Measurements from ENCODE around the gene FXYD6. TPM values are rescaled to one million over a fixed set of nuclear protein-coding genes. Genes with fewer than 3 reads are reported as not detected.

The FXYD6 gene
- total RNA-seq, 1 donor from 2014 or later = 0.51 TPM

- no peak for DNase-seq (ENCODE audit: low read depth in 2 of 2)
Measured at GRCh38 chr11:117887431-117888138, 11.1 kb upstream of the FXYD6 start.

DNA sequence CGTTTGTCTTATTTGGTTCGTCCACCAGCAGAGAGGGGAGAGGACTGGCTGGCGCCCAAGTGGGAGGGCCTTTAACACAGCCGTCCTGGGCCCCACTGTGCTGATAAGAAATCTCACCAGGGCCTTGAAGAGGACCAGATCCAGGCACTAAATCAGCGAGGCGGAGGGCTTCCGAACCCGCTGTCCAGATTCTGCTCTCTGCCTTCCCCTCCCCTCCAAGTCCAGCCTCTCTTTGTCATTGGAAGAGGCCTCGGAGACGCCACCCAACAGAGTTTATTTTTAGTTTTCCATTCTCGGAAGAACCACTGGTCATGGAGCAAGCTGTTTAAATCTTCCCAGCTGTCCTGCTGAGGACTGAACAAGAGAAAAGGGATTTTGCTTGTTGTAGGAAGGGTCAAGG is 9.3 kb upstream of the FXYD6 start:
- DNase-seq (ENCODE audit: low read depth in 2 of 2) = no peak

- DNase-seq (ENCODE audit: low read depth in 2 of 2) = no peak
Measured at GRCh38 chr11:117884994-117885393, 8.5 kb upstream of the FXYD6 start.

GRCh38 chr11:117883063-117883462 is 6.6 kb upstream of the FXYD6 start:
- DNase-seq (ENCODE audit: low read depth in 2 of 2) = no peak

DNA sequence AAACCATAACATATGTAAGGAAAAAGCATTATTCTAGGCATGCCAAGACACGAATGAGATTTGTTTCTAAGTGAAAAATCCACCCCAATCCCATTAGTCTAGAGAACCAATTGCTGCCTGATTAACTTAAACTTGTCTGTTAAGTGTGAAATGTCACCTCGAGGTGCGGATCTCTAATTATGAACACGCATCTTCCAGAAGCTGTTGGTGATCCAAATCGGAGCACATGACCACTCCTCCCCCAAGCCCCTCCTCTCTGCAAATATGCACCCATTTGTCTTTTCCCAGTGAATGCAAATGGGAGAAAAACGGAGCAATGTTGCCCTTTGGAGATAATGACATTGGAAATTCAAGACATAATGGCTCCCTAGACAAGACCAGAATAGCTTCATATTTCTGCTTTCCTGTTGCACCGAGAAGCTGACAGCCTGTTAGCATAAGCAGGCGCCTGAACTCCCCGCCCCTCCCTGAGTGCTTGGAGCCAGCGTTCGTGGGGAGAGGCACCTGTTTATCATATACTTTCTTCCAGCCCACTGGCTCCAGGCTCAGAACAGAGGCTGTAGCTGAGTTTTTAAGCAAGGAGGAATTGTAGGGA is 6.0 kb upstream of the FXYD6 start:
- DNase-seq (ENCODE audit: low read depth in 2 of 2) = no peak

- DNase-seq (ENCODE audit: low read depth in 2 of 2) = no peak
Measured at GRCh38 chr11:117881217-117881616, 4.8 kb upstream of the FXYD6 start.

GRCh38 chr11:117879516-117880480 is 3.3 kb upstream of the FXYD6 start:
- no peak for DNase-seq (ENCODE audit: low read depth in 2 of 2)

GRCh38 chr11:117878939-117879475 is 2.5 kb upstream of the FXYD6 start:
- DNase-seq (ENCODE audit: low read depth in 2 of 2) = no peak

- DNase-seq (ENCODE audit: low read depth in 2 of 2) = no peak
Measured at GRCh38 chr11:117878314-117878938, 2.0 kb upstream of the FXYD6 start.

DNA sequence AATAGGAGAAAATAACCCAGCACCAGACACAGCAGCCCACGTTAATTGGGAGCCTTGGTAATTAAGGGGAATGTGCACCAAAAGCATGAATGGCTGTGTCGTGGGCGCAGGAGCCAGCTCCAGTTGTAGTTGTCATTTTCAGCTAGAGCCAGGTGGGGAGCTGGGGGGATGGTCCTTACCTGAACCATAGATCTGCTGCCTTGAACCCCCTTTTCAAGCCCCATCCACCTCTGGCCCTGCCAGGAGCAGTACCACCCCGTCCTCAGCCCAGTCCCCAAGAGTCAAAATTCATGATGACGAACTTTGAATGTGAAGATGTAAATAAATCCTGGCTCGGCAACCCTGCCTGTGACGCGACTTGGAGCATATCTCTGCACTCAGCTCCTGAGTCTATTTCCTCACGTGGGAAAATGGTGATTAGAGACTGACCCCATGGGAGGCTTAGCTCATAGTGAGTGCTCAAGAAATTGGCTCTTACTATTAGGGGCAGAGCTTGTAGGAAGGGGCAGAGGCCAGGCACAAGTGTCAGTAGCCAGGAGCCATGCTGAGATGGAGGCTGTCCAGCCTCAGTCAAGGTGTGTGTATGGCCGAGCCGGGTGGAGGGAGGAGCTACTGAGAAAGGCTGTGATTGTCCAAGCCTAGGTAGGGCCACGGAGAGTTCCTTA is 794 bp upstream of the FXYD6 start:
- no peak for DNase-seq (ENCODE audit: low read depth in 2 of 2)

DNA sequence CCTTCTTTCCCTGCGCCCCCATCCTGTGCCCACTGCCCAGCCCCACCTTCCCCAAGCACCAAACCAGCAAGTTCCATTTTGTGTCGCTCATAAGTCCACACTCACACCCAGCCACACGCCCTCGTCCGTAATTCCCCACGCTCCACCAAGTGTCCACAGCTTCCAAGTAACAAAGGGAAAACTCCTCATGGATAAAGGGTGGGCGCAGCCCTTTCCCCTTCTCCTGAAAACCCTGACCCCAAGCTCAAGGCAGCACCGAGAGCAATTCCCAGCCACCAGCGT is 458 bp downstream of the FXYD6 start:
- no peak for DNase-seq (ENCODE audit: low read depth in 2 of 2)

GRCh38 chr11:117875382-117876058 is 938 bp downstream of the FXYD6 start:
- DNase-seq (ENCODE audit: low read depth in 2 of 2) = no peak

GRCh38 chr11:117874910-117875381 is 1.5 kb downstream of the FXYD6 start:
- DNase-seq (ENCODE audit: low read depth in 2 of 2) = no peak

GRCh38 chr11:117874253-117874909 is 2.1 kb downstream of the FXYD6 start:
- DNase-seq (ENCODE audit: low read depth in 2 of 2) = no peak

DNA sequence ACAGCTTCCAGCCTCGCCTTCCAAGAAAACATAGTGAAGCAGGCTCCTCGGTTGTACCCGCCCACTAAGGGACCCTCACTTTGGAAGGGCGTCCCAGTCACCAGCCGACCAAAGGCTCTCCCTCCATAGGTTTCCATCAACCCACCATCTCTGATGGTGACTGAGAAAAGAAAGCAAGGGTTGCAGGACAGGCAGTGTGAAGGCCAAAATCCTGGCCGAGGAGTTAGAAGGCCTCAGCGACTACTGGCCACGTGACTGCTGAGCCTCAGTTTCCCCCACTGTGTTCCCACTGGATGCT is 2.7 kb downstream of the FXYD6 start:
- no peak for DNase-seq (ENCODE audit: low read depth in 2 of 2)

GRCh38 chr11:117872975-117873827 is 3.3 kb downstream of the FXYD6 start:
- no peak for DNase-seq (ENCODE audit: low read depth in 2 of 2)

GRCh38 chr11:117872420-117872961 is 4.0 kb downstream of the FXYD6 start:
- DNase-seq (ENCODE audit: low read depth in 2 of 2) = no peak

- no peak for DNase-seq (ENCODE audit: low read depth in 2 of 2)
Measured at GRCh38 chr11:117871784-117872183, 4.7 kb downstream of the FXYD6 start.

DNA sequence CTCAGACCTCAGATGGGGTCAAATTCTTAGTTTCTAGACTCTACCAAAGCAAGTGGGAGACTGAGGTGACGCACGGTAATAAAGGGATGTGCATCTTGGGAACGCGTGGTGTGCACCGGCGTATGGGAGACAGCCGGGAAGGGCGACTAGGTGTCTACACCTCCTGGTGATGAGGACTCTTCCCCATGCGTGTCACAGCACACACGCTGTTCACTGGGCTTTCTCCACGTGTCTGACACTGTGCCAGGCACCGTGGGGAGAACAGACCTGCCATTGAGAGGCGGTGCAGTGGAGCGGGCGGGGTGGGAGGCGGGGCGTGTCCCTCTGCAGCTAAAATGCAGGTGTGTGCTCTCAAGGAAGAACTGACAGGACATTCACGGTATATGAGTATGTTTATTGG is 5.3 kb downstream of the FXYD6 start:
- no peak for DNase-seq (ENCODE audit: low read depth in 2 of 2)
